NB4 (cell line): ENCODE data around the gene SSNA1.

Source experiments
- DNase-seq: peaks from one replicate; pipeline ENCODE4 v3.0.0; 2010; ENCODE audit warnings: low read depth
- H3K4me3 ChIP-seq: one replicate; pipeline ENCODE4 v1.5.1; 2011; ENCODE audit warnings: mild to moderate bottlenecking, low read depth, low read length, moderate library complexity
- MYC ChIP-seq: IDR thresholded peaks from 2 replicates; pipeline ENCODE4 v1.6.1; 2011; ENCODE audit warnings: low read depth, low read length
- POLR2A ChIP-seq: IDR thresholded peaks from 2 replicates; pipeline ENCODE4 v1.6.1; 2011; ENCODE audit warnings: mild to moderate bottlenecking; ENCODE audit not compliant: insufficient read length; ENCODE audit errors: extremely low read depth
- TF ChIP-seq, protein P1 (sequence below): IDR thresholded peaks from one replicate; pipeline ENCODE4 v1.5.1; 2012; ENCODE audit warnings: low read depth, low read length
- TF ChIP-seq, protein P2 (sequence below): IDR thresholded peaks from 2 replicates; pipeline ENCODE4 v1.6.1; 2011; ENCODE audit warnings: low read depth, low read length

SSNA1 gene

DNA sequence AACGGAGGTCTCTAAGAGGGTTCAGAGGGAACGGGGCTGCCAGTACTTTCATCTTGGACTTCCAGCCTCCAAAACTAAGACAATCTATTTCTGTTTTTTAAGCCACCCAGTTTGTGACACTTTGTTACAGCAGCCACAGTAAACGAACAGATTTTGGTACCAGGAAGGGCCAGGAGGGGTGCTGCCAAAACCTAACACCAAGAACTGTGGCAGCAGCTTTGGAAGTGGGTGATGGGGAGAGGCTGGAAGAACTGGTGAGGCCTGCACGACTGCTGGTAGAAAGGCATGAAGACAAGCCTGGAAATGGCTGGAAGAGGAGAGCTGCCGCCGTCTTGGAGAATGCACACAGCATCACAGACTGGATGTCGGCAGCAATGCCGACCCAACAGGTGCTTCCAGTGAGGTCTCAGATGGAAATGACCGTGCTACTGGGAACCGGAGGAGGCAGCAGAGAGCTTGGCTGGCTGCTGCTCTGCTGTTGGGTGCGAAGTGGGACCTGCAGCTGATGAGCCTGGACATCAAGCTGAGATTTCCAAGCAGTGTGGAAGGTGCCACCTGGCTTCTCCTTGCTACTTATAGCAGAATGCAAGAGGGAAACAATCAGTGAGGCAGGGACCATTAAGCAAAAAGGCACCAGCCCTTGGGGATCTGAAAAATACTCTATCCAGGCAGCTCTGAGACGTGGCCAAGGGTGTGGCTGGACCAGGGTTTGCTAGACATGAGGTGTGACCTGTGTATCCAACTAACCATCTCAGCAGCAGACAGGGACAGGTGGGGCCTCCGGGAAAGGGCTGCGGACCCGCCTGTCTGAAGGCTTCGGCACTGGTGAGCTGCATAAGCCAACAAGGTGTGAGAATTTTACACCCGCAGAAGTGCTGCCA is 11.9 kb upstream of the SSNA1 start:
- H3K4me3 ChIP-seq = no peak overlapping the region
- DNase-seq = peak; percentile 31
- TF ChIP-seq, protein P1, sequence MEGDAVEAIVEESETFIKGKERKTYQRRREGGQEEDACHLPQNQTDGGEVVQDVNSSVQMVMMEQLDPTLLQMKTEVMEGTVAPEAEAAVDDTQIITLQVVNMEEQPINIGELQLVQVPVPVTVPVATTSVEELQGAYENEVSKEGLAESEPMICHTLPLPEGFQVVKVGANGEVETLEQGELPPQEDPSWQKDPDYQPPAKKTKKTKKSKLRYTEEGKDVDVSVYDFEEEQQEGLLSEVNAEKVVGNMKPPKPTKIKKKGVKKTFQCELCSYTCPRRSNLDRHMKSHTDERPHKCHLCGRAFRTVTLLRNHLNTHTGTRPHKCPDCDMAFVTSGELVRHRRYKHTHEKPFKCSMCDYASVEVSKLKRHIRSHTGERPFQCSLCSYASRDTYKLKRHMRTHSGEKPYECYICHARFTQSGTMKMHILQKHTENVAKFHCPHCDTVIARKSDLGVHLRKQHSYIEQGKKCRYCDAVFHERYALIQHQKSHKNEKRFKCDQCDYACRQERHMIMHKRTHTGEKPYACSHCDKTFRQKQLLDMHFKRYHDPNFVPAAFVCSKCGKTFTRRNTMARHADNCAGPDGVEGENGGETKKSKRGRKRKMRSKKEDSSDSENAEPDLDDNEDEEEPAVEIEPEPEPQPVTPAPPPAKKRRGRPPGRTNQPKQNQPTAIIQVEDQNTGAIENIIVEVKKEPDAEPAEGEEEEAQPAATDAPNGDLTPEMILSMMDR = peak; percentile 22
- TF ChIP-seq, protein P2, sequence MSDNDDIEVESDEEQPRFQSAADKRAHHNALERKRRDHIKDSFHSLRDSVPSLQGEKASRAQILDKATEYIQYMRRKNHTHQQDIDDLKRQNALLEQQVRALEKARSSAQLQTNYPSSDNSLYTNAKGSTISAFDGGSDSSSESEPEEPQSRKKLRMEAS = no peak

DNA sequence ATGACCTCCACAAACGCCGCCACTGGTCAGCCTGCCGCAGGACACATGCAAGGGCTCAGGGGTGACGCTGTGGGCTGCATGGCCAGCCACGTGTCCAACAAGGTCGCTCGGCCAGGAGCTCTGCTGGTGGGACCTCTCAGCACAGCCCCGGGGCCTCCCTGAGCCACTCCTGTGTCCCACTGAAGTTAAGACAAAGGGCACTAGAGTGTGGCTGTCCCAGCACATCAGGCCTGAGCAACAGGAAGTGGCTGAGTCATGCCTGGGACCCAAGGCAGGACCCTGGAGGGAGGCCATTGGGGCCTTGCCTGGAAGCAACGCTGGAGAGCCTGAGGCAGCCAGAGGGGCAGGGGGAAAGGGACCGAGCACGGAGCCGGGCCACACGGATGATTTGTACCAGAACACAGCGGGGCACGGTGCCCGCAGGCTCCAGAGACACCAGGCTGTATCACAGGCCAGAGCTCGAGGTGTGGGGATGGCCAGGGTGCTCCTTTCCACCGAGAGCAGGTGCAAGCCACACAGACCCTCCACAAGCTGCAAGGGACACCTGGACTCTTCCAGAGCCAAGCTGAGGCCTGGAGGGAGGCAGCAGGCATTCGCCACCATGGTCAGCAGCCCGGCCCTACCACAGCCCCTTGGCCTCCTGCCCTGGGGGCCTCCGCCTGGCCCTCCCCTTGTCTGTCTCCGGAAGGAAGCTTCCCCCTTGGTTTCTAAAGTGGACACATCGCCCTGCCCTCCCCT is 10.1 kb upstream of the SSNA1 start:
- no peak overlapping the region for H3K4me3 ChIP-seq
- no peak for TF ChIP-seq POLR2A
- no peak for TF ChIP-seq MYC
- TF ChIP-seq, protein P2 = no peak
- TF ChIP-seq, protein P1 = no peak
- DNase-seq = peak; percentile 75

DNA sequence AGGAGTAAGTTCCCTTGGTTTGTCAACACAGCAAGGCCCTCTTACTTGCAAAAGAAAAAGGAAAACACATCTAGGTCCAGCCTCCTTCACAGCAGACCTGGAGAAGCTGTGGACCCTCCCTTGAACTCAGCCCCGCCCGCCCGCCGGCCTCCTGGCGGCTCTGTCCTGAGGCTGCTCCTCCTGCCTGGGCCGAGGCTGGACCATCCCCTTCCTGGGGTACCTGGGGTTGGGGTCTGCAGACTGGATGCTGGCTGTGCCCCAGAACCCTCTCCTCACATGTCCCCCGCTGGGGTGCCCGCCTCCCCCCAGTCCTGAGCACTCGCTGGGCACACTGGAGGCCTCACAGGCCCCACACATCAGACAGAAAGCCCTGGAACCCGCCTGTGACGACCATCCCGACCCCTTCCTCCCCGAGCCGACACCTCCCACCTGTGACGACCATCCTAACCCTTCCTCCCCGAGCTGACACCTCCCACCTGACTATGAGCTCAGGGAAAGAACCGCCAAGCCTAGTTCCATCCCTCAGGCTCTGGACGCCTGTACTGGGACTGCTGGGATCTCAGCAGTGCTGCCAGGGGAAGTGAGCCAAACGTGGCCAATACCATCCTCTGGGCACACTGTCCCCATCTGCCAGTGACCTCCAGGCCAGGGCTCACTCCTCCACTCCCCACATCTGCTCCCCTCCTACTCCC is 9.4 kb upstream of the SSNA1 start:
- no peak for DNase-seq
- no peak overlapping the region for H3K4me3 ChIP-seq
- TF ChIP-seq MYC (no peak), POLR2A (no peak)
- TF ChIP-seq, protein P2 = no peak

DNA sequence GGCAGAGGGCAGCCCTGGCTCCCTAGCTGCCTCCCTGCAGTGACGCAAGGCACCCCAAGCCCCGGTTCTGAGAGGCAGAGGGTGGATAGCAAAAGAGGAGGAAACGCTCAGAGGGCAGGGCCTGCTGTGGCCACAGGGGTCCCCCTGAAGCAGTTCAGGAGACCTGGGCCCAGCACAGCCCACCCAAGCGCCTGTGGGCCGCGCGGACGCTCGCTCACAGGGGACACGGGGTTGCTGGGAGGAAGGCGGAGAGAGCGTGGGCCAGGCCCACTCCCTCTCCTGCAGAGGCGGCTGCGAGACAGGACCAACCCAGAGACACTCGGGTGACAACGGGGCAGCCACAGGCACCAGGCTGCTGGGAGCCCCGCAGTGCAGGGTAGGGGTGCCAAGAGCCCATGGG is 8.7 kb upstream of the SSNA1 start:
- no peak for DNase-seq
- H3K4me3 ChIP-seq = no peak overlapping the region
- TF ChIP-seq, protein P2 = no peak

DNA sequence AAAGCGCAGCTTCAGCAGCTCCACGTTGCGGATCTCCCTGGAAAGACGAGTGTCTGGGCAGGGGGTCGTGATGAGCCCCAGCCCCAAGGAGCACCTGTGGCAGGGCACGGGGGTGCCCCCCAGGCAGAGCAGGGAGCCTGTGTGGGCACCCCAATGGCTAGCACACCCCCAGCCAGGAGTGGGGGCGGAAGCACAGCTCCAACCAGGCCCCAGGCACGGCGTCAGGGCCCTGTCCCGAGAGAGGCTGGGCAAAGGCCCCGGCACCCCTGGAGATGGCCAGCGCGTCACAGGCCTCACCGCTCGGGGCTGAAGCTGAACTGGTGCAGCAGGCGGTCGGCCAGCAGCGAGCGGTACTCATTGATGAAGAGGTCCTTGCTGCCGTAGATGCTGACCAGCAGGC is 8.0 kb upstream of the SSNA1 start:
- no peak for DNase-seq

DNA sequence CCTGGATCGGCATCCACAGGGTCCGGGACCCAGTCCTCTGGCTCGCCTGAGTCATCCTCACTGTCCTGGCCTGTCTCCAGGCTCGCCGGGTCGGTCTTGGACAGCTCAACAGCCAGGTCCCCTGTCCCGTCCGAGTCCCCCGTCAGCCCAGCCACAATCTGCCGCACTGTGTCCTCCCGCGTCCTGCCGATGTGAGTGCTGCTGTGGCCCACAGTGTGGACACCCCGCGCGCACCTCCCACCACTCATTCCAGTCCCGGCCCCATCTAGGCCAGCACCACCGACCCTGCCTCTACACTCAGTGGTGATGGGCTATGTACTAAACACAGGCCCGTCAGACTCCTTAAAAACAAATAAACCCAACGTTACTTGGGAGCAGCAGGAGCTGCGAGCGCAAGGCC is 6.8 kb upstream of the SSNA1 start:
- DNase-seq = no peak
- TF ChIP-seq MYC (no peak), POLR2A (no peak)
- TF ChIP-seq, protein P1 = no peak
- TF ChIP-seq, protein P2 = no peak

More for the DNA sequence above, 8.0 kb upstream of the SSNA1 start:
- H3K4me3 ChIP-seq = no peak overlapping the region
- no peak for TF ChIP-seq POLR2A
- TF ChIP-seq, protein P1 = no peak
- TF ChIP-seq, protein P2 = no peak
- TF ChIP-seq MYC = no peak

More for the DNA sequence above, 6.8 kb upstream of the SSNA1 start:
- H3K4me3 ChIP-seq = no peak overlapping the region
